ENCODE data around the gene SPATA33. TPM values are rescaled to one million over a fixed set of nuclear protein-coding genes. Genes with fewer than 3 reads are reported as not detected.

Gene SPATA33
- polyA plus RNA-seq, 4 donors: 13.9 to 16.6 (median 15.6) TPM

DNA sequence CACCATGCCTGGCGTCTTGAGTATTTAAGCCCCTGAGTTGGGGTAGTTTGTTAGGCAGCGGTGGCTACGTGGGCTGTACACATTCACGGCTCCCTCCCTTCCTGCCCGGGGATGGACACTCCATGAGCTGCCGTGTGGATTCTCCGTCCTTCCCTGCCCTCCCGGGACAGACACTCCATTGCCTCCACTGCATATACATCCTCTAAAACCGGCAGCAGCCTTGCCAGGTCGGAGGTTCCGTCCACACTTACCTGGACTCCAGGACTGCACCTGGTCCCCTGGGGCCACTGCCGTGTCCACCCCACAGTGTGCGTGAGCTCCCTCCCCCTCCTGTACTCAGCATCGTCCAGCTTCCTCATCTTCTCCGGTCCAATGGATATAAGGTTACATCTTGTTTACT, 47.4 kb downstream of the SPATA33 start:
- DNase-seq (ENCODE audit: low read depth in 4 of 4, low spot score in 2 of 4): no peak

DNA sequence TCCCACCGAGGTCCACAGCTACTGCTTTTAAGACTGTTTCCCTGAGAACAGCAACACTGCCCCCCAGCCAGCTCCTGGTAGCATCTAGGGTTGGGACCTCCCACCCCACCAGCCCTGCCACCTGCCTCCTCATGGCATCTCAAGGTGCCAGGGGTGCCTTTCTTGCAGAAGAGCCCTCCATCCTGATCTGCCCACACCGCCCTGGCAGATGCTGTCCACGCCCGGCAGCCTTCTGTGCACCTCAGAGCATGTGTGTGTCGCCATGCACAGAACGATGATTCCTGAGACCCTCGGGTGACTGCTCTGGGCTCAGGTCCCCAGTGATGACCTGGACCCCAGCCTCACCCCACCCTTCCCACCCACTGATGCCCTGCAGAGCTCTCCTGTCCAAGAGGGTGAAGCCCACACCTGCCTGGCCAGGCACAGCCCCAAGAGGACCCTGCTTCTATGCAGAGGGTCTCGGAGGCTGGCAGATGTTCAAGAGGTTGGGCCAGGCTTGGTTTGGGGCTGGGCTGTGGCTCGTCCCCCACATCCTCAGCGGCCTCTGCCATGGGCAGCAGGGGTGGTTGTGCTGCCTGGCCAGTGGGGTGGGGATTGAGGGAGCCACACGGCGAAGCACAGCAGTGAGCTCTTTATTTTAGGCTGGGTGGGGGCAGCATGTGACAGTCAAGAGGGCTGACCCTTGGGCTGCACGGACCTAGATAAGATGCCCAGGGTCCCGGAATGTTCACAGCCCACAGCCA, 49.1 kb downstream of the SPATA33 start:
- DNase-seq (ENCODE audit: low read depth in 4 of 4, low spot score in 2 of 4): no peak

DNA sequence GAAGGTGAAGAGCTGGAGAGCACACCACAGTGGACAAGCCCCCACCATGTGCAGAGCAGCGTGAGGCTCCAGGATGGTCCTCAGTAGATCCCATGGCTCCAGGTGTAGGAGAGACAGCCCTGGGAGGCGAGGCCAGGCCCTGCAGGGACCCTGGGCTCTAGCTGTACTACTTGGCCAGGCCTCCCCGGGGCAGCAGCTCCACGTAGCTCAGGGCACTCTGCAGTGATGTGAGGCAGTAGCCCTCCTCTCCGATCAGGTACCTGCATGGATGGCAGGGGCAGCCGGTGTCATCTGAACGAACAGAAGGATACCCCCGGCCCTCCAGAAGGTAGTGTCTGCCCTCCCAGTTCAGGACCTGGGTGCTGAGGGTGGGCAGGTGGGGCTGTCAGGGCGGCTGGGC, 50.1 kb downstream of the SPATA33 start:
- DNase-seq (ENCODE audit: low read depth in 4 of 4, low spot score in 2 of 4): no peak

DNA sequence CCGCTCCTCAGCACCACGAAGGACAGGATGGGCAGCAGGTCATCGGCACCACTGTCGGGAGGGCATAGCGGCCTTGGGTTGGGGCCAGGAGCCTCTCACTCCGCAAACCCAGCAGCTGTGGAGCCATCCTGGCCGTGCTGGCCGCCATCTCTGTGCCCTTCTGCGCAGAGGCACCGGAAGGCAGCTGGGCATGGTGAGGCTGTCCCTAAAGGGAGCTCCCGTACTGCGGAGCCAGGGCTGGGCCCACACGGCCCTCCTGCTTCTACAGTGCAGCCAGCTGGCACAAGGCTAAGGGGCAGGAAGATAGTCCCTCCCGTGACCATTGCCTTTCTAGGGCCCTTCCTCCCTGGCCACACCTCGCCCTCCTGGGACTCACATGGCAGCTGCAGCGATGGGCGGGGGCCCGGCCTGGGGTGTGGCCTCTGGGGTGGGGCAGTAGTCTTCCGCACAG, 50.9 kb downstream of the SPATA33 start:
- DNase-seq (ENCODE audit: low read depth in 4 of 4, low spot score in 2 of 4): no peak

DNA sequence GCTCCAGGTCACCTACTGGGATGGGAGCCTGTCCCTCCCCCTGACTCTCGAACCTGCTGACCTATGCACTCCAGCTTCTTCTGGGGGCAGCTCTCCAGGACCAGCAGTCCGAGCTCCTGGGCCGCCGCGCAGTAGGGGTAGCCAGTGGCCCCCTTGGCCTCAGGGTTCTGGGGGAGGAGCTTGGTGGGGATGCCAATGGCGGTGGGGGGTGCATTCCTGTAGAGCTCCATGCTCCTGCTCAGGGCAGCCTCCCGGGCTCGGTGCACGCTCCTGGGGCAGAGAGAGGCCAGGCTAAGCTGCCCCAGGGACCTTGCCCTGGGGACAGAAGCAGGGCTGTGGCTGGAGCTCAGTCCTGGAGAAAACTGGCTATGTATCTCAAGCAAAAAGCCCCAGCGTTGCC, 51.5 kb downstream of the SPATA33 start:
- no peak for DNase-seq (ENCODE audit: low read depth in 4 of 4, low spot score in 2 of 4)

DNA sequence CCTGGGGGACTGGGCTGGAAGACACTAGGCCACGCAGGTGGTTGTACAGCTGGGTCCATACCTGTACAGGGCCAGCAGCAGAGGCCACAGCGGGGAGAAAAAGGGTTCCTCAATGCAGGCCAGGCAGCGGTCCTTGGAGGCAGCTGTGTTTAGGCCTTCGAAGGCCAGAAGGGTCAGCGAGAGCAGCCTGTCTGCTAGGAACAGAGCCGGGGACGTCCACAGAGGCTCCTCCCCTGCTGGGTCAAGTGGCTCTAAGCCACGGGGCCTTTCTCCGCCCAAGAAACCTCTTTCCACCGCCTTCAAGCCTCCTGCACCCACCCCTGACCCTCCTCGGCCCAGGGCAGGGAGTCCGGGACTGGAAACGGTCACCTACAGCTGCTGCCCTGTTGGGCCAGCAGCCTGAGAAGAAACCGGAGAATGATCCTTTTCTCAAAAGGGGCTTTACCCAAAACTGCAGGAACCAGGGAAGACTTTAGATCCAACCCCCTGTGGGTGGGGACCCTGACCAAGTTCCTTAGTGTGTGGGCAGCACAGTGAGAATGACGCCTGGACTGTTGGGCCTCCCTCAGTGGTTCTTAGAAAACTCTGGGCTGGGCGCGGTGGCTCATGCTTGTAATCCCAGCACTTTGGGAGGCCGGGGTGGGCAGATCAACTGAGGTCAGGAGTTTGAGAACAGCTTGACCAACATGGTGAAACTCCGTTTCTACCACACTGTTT, 52.2 kb downstream of the SPATA33 start:
- DNase-seq (ENCODE audit: low read depth in 4 of 4, low spot score in 2 of 4): no peak

DNA sequence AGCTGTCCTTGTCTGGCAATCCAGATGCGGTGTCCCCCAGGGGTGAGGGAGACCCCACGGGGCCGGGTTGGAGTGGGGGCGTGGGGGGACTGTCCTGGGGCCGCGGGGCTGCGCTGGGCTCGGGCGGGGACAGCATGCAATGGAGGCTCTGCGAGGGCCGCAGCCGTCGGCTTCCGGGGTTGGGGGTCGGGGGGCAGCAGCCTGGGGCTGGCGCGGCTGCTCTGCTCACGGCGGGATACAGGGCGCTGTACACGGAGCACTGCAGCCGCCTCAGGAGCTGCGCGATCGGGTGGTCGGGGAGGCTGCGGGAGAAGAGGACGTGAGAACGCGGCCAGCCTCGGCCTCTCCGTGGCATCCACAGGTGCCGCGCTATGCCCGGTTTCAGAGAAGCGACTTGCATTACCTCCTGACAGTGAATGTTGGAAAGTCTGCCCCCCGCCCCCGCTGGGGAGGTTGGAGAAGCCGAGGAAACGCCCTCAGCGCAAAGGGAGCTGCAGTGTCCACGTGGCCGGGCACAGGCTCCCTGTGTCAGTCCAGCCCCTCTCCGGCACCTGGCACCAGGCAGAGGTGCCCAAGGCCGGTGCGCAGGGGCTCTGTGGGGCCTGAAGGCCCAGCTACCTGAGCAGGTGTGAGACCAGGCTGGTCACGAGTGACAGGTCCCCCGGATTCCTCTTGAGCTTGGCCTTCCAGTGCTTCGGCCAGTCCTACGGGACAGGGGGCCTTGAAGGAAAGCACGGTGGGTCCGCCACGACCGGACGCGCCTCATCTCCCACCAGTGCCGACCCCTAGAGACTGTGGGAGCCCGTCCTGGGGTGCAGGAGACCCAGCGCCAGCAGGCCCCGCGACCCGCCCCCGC, 53.3 kb downstream of the SPATA33 start:
- DNase-seq (ENCODE audit: low read depth in 4 of 4, low spot score in 2 of 4): no peak

DNA sequence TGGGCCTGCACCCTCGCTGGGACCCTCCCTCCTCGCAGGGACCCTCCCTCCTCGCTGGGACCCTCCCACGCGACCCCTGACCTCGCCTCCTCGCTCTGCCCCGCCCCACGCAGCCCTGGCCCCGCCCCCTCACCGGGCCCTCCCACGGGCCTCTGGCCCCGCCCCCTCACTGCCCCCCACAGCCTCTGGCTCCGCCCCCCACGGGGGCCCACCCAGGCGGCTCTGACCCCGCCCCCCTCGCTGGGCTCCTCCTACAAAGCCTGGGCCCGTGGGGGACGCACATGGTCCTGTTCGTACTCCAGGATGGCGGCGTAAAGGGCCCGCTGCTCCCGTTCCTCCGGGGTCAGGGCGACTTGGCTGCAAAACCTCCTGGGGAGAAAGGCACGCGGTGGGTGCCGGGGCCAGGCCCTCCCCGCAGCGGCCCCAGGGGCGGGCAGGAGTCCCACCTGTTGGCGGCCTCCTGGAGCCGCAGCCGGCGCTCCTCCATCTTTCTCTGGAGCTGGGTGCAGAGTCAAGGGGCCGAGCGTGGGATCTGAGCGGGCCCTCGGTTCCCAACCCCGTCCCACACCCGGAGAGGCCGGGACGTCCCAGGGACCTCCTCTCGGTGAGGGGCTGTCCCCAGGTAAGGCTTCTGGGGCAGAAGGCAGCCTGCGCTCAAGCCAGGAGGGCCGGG, 54.1 kb downstream of the SPATA33 start:
- DNase-seq (ENCODE audit: low read depth in 4 of 4, low spot score in 2 of 4): no peak

DNA sequence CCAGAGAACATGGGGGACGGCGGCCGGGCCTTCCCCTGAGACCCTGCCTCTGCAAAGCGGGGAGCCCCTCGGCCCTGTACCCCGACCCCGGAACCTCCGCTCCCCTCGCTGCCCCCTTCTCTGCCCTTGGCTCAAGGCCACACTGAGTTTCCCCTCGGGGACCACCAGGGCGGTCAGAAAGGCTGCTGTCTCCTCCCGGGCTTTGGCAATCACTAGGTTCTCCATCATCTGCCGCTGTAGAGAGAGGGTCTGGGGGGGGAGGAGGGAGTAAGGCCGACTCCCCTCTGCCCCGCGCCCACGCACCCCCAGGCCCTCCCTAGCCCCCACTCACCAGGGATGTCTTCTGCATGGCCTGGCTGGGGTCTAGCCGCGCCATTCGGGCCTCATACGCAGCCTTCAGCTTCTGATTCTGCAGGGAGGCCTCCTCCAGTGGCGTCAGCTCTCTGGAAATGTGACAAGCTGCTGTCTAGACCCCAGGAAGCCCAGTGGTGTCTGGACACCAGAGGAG, 54.7 kb downstream of the SPATA33 start:
- DNase-seq (ENCODE audit: low read depth in 4 of 4, low spot score in 2 of 4): no peak

DNA sequence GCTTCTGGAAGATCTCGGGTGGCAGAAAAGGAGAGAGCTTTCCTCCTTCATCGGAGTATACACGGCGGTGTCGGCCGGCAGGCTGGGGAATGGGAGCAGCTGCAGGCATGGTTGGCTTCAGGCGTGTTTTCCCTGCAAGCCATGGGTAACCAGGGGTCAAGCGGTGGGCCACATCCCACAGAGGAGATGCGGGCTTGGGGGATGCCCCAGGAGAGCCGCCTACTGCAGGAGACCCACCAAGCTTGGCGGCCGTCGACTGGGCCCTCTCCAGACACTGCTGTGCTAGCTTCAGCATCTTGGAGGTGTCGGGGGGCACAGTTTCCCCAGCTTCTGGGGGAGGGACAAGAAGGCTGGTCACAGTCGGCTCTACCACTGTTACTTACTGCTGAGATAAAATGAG, 58.9 kb downstream of the SPATA33 start:
- DNase-seq (ENCODE audit: low read depth in 4 of 4, low spot score in 2 of 4): no peak

DNA sequence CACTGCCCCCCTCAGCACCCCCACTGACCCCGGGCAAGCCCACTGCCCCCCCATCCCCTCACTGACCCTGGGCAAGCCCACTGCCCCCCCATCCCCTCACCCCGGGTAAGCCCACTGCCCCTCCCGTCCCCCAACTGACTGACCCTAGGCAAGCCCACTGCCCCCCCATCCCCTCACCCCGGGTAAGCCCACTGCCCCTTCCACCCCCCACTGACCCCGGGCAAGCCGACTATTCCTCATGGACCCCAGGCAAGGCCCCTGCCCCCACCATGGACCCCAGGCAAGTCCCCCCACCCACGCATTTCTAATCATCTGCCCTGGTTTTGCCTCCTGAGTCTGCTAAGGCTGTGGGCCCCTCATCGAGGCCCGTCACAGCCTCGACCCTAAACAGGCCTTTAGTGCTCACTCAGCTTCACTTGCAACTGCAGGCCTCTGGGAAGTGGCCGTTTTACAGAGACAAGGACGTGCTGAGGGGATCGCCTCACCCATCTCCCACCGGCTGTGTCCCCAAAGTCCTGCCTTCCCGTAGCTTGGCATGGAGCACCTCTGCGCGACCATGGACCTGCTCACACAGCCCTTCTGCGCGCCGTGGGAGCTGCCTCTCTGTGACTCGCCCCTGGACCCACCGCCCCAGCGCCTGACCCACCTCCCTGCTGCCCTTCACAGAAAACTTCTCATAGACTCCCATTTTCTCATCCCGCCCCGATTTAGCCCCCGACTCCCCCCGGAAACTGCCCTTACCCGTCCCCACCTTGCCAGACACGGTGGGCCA, 59.5 kb downstream of the SPATA33 start:
- no peak for DNase-seq (ENCODE audit: low read depth in 4 of 4, low spot score in 2 of 4)

DNA sequence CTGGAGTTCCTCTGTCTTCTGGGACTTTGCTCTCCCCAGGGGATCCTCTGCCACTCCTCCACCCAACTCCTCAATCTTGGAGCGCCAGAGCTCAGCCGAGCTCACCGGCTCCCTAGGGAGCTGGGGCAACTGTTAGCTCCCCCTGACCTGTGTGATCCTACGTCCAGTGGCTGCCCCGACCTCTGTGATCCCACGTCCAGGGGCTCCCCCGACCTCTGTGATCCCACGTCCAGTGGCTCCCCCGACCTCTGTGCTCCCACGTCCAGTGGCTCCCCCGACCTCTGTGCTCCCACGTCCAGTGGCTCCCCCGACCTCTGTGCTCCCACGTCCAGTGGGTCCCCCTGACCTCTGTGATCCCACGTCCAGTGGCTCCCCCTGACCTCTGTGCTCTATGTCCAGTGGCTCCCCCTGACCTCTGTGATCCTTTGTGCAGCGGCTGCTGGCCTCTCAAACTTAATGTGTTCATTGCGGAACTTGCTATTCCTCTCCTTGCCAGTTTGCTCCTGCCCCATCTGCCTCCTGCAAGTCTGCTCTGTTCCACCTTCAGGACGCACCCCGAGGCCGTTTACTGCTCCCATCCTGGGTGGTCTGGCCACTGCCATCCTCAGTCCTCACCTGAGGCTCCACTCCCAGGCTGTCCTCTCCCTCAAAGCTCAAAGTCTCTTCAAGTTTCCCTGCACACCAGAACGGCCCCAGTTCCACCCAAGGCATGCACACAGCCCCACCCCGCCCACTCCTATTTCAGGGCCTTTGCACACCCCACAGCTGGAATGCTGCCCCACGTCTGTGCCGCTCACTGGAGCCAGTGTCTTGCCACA, 60.3 kb downstream of the SPATA33 start:
- no peak for DNase-seq (ENCODE audit: low read depth in 4 of 4, low spot score in 2 of 4)

Other genes with a start within 250 kb of the SPATA33 start
- 100 to 1,000 TPM in 2 of 4 donors, 10 to 100 TPM in 2; 80.8 to 129 (median 102) TPM for gene ANKRD11, start 167.3 kb upstream of the SPATA33 start, polyA plus RNA-seq (ENCODE audit: insufficient read length in 4 of 4)
- 100 to 1,000 TPM in 2 of 4 donors, 10 to 100 TPM in 2; 80.0 to 142 (median 110) TPM for gene SPG7, start 149.4 kb upstream of the SPATA33 start, polyA plus RNA-seq (ENCODE audit: insufficient read length in 4 of 4)
- gene RPL13, start 97.2 kb upstream of the SPATA33 start, polyA plus RNA-seq (ENCODE audit: insufficient read length in 4 of 4): 1,000 to 10,000 TPM; 1,722 to 3,231 (median 2,380) TPM
- gene CPNE7, start 82.1 kb upstream of the SPATA33 start, polyA plus RNA-seq (ENCODE audit: insufficient read length in 4 of 4): 1 to 10 TPM; 1.9 to 6.4 (median 5.0) TPM
- gene DPEP1, start 44.2 kb upstream of the SPATA33 start, polyA plus RNA-seq (ENCODE audit: insufficient read length in 4 of 4): 10 to 100 TPM; 24.5 to 51.1 (median 41.6) TPM
- gene CHMP1A, start 128 bp upstream of the SPATA33 start, polyA plus RNA-seq (ENCODE audit: insufficient read length in 4 of 4): 10 to 100 TPM; 69.0 to 96.4 (median 85.2) TPM
- gene CDK10, start 28.9 kb downstream of the SPATA33 start, polyA plus RNA-seq (ENCODE audit: insufficient read length in 4 of 4): 100 to 1,000 TPM in 2 of 4 donors, 10 to 100 TPM in 2; 87.1 to 165 (median 121) TPM
- 1 to 10 TPM; 5.3 to 9.8 (median 8.2) TPM for gene SPATA2L, start 43.9 kb downstream of the SPATA33 start, polyA plus RNA-seq (ENCODE audit: insufficient read length in 4 of 4)
- 10 to 100 TPM in 3 of 4 donors, 1 to 10 TPM in 1; 8.7 to 16.3 (median 15.5) TPM for gene VPS9D1, start 63.1 kb downstream of the SPATA33 start, polyA plus RNA-seq (ENCODE audit: insufficient read length in 4 of 4)
- gene ZNF276, start 63.7 kb downstream of the SPATA33 start, polyA plus RNA-seq (ENCODE audit: insufficient read length in 4 of 4): 10 to 100 TPM; 20.9 to 39.6 (median 29.8) TPM
- 10 to 100 TPM; 15.6 to 56.3 (median 33.0) TPM for gene FANCA, start 158.8 kb downstream of the SPATA33 start, polyA plus RNA-seq (ENCODE audit: insufficient read length in 4 of 4)
- gene SPIRE2, start 170.6 kb downstream of the SPATA33 start, polyA plus RNA-seq (ENCODE audit: insufficient read length in 4 of 4): 10 to 100 TPM in 3 of 4 donors, 1 to 10 TPM in 1; 9.5 to 22.5 (median 14.2) TPM
- 100 to 1,000 TPM; 123 to 176 (median 148) TPM for gene TCF25, start 215.8 kb downstream of the SPATA33 start, polyA plus RNA-seq (ENCODE audit: insufficient read length in 4 of 4)

Data from left renal cortex interstitium (tissue), 4 donors.